GM12891 (cell line): ENCODE measurements around the gene BTLA.

ENCODE experiments used
- POLR2A ChIP-seq: IDR thresholded peaks from 2 replicates; pipeline ENCODE4 v1.6.1; 2011; ENCODE audit warnings: low read depth, low read length, control low read depth
- POLR2AphosphoS5 ChIP-seq: IDR thresholded peaks from 2 replicates; pipeline ENCODE4 v1.6.1; 2011; ENCODE audit warnings: low read depth, low read length, control low read depth

DNA sequence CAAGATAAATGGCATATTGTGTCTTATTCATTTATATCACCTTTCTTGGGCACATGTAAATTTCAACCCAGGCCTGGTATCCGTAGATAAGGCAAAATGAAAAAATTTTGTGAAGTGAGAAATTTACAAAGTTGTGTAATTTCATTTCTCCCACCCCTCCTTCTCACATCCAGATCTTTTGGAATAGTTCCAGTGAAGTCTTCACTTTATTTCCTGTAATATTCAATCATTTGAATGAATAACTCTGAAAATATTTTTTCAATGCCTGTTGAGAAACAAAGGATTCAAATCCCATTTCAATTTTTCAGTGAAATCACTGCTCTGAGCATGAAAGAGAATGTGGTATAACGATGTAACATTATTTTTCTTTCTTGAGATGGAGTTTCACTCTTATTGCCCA lies 53.4 kb downstream of the BTLA start:
- TF ChIP-seq POLR2AphosphoS5: no peak
- TF ChIP-seq POLR2A: no peak
